HG02852 (cell line): ENCODE results near the gene ERH.

Source experiments
- ATAC-seq: cut with Tn5 transposase; IDR thresholded peaks from one replicate; pipeline ENCODE4 v1.9.1; 2021; ENCODE audit warnings: mild to moderate bottlenecking, moderate library complexity; ENCODE audit not compliant: unreplicated experiment

ERH gene

GRCh38 chr14:69331206-69331605, 66.9 kb downstream of the ERH start:
- no peak for ATAC-seq
